Stimulated activated naive CD8-positive, alpha-beta T cell treated with anti-CD3 and anti-CD28 coated beads, Interleukin-15, Interleukin-2, amounts not matched to agents 100 U/mL and 50 U/mL, for 24 hours (primary cell): ENCODE results near the gene GLIS1.

Experiments used
- ATAC-seq: fragments of 150-1000 bp; cut with Tn5 transposase; one replicate; pipeline ENCODE4 v1.10.0; 2021
- DNase-seq: peaks from one replicate; pipeline ENCODE4 v3.0.0; 2021

Gene GLIS1

GRCh38 chr1:53544728-53545515 is 194.0 kb downstream of the GLIS1 start:
- DNase-seq (no peak), ATAC-seq (no peak)

DNA sequence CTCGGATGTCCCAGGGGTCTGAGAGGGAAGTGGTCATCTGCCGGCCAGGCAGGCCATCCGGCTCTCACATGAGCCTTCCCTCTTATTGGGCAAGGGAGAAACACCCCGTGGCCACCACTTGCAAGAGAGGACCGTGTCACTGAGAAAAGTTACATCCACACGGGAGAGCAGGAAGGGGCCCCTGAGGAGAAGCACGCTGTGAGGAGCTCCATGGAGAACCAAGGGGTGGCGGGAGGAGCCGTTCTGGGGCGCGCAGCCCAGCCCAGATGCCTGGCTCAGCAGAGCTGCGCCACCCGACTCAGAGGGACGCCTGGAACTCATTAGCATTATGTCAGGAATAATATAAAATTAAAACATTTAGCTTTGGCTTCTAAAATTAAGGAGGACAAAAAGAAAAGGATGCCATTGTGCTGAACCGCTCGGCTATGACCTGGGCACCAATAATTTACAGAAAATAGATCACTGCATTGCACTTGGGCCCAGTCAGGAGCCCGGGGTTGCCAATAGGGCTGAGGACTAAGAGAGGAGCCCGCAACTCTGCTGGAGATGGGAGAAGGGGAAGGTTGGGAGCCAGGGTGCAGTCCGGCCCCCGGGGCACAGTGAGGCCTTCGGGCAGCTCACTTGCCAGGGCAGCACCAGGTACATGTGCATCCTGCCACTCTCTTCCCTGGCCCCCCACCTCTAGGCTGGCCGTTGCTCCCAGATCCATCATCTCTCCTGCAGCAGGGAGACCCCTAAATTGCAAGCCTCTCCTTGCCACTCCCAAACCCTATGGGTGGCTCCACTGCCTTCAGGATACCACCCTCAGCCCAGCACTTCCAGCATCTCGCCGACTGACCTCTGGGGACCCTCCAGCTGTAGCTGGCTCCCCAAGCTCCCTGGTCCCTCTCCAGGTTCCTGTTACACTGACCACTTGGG is 194.9 kb downstream of the GLIS1 start:
- ATAC-seq (no peak), DNase-seq (no peak)

GRCh38 chr1:53543130-53543777 is 195.7 kb downstream of the GLIS1 start:
- ATAC-seq, result no peak
- no peak for DNase-seq

DNA sequence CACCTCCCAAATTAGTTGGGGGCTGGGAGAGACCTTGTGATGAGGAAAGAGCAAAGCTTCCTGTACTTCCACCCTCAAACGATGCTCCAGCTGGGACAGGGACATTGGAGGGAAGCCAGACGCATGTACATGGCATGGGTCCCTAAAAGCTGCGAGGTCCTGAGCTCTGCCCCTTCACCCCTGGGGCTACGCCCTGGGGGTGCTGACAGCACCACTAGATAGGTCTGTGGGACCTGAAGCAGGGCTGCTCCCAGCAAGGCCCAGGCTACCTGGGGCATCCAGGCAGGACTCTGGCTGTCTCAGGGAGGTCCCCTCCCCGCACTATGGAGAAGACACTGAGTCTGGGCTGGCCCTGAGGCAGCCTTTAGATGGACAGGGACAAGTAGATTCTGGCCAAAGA is 196.4 kb downstream of the GLIS1 start:
- DNase-seq (no peak), ATAC-seq (no peak)

DNA sequence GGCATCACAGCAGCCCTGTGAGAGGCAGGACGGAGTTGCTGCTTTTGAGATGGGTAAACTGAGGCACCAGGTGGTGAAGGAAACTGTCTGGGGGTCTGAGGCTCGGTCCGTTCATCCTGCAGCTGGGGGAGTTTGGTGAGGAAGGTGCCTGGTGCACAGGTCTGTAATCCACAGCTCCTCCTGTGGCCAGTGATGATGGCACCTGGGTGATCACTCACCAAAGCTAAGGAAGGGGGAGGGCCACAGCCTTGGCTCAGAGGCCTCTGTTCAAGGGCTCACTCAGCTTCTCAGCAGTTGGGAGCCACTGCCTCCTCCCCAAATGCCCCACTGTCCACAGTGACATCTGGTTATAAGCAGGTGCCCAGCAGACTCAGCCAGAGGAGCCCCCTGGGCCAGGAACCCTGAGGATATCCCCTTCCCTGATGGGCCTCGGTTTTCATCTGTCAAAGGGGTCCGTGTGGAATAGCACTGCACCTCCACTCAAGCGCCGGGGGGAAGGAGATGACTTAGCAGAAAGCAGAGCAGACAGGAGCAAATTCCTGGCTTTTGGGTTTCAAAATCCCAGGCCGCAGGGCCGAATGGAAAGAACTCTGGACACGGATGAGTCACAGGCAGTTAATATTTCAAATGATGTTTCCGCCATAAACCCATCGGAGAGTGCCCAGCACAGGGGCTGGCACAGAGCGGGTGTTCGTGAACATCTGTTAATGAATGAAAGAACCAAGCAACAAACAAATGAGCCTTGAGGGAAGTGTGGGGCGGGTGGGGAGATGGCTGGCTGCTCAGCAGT is 197.0 kb downstream of the GLIS1 start:
- ATAC-seq, result no peak
- no peak for DNase-seq

- ATAC-seq (no peak), DNase-seq (no peak)
Measured at GRCh38 chr1:53541263-53541625, 197.7 kb downstream of the GLIS1 start.

DNA sequence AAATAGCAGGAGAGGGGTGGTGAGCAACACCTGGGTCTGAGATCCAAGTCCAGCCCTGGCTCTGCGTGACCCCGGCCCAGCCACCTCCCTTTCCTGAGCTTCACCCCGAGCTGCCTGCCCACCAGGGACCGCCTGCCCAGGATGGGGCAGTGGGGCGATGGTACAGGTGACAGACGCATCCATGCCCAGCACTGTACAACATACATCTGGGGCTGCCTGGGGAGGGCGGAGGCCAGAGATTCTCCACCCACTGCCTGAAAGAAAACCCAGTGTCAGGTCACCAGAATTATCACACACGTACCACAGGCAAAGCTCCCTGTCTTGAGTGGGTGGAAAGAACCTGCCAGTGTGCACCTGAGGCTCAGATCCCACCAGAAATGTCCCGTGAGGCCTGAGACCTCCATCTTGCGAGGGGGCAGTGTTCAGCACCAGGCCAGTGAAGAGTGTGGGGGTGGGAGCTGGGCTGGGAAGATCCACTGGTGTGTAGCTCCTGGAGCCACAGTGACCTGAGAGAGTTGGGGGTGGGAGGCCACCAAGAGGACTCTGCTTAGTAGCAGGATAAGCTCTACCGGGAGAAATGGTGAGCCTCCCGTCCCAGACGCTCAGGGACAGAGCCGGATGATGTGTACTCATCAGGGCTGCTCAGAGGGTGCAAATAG is 198.2 kb downstream of the GLIS1 start:
- DNase-seq (no peak), ATAC-seq (no peak)

- ATAC-seq (no peak), DNase-seq (no peak)
Measured at GRCh38 chr1:53539711-53540603, 199.0 kb downstream of the GLIS1 start.

GRCh38 chr1:53539226-53539625 is 199.7 kb downstream of the GLIS1 start:
- DNase-seq (no peak), ATAC-seq (no peak)

GRCh38 chr1:53536606-53537005 is 202.4 kb downstream of the GLIS1 start:
- no peak for DNase-seq
- no peak for ATAC-seq

- DNase-seq, result no peak
- no peak for ATAC-seq
Measured at GRCh38 chr1:53535846-53536245, 203.1 kb downstream of the GLIS1 start.

GRCh38 chr1:53535226-53535625 is 203.7 kb downstream of the GLIS1 start:
- ATAC-seq, result no peak
- DNase-seq, result no peak

DNA sequence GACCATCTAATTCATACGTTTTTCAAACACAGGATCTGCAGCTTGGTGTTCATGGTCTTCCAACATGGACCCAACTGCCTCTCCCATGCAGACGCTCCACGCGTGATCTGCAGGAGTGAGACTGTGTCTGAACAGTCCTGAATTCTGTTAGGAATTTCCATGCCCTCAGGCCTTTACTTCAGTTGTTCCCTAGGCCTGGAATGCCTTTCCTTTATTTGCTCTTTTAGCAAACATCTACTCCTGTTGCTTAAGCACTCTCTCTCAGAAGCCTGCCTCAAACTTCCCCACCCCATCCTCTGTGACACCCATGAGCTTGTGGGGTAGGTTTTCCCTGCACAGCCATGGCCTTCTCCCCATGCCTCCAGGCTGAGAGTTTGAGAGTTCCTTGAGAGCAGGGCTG is 206.1 kb downstream of the GLIS1 start:
- DNase-seq (no peak), ATAC-seq (no peak)

DNA sequence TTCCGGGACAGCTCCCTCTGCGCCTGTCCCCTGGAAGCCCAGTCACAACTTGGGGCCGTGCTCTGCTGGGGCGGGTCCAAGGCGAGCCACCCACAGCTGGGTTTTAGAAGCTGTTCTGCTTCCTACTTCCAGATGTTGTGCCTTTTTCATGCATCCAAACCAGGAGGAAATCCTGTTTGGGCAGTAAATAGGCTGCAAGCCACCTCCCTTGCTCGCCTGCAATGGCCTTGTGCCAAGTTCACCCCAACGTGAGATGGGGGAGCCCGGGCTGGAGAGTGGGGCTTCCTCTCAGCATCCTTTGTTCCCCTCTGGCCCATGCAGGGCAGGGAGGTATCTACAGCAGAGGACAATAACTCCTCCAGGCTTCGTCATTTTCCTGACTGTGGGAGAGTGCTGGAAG is 206.6 kb downstream of the GLIS1 start:
- ATAC-seq, result no peak
- no peak for DNase-seq

DNA sequence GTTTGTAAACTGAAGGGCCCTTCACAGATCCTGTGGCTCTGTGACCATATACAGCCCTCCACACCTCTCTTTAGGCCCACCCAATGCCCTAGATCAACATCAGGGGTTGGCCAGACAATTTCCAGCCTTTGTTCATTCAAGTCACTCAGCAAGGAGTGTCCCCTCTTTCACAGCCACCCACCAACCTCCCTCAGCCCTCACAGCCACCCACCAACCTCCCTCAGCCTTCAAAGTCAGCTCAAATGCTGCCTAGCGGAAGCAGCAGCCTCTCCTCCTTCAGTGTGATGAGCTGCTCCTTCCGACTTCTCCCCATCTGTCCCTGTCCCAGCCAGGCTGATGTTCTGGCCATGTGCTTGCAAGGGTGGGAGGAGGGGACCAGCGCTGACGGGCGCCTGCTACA is 208.4 kb downstream of the GLIS1 start:
- no peak for ATAC-seq
- no peak for DNase-seq

- ATAC-seq (no peak), DNase-seq (no peak)
Measured at GRCh38 chr1:53529555-53529954, 209.4 kb downstream of the GLIS1 start.

- ATAC-seq (no peak), DNase-seq (no peak)
Measured at GRCh38 chr1:53527368-53527767, 211.6 kb downstream of the GLIS1 start.

DNA sequence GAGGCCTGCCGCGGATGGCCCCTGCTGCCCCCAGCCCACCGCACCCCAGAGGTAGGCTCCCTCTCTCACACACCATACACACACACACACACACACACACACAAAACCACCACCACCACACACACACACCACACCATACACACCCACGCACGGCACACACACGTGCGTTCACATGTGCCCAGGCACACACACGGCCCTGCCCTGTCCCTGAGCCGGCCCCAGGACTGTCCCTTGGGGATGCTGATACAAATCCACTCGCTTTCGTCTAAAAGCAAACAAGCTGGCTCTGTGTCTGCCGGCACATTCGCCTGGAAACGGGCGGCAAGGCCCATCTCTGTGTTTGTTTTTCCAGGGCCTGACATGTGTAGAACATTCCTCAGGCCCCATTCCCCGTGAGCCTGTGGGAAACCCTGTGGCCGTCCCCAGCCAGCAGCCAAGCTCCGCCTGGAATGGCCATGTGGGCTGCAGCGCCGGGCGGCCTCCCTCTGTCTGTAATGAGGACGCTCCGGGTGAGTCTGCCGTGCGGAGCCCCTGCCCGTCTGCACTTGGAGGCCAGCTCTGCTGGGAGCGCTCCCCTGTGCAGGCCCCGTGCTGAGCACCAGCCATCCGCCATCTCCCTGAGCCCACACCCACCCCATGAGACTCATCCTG is 212.4 kb downstream of the GLIS1 start:
- ATAC-seq (no peak), DNase-seq (no peak)

- ATAC-seq (no peak), DNase-seq (no peak)
Measured at GRCh38 chr1:53525595-53525994, 213.4 kb downstream of the GLIS1 start.
